Measurements from ENCODE around the gene SCAF4.

DNA sequence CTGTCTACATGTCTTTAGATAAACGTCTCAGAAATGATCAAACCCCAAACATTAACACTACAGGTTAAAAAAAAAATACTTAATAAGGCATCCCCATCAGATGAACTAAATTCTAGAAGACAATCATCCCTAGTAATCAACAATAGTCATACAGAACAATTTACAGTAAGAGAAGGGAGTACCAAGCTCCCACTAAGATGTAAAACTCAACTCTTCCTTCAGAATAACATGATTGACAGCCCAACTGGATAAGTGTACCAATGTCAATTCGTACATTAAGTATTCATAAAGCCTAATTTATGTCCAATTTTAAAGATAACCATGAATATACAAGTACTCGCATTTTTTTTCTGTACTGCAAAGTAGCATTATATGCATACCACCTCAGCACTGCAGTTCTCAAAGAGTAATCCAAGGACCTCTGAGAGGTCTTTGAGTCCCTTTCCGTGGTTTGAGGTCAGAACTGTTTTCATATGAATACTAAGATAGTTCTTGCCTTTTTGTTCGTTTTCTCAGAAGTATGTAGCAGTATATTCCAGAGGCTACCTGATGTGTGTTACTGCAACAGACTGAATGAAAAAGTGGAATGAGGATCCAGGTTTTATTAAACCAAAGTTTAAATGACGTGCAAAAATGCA lies 6.6 kb downstream of the SCAF4 start:
- TF ChIP-seq TAF1 (conservative IDR thresholded peaks at IDR 0.05), result no peak
- no peak for TF ChIP-seq GABPA (IDR thresholded peaks at IDR 0.05 in 1 of 2, conservative IDR thresholded peaks at IDR 0.05 in 1 of 2)
- no peak for TF ChIP-seq ATF3 (IDR thresholded peaks at IDR 0.05)
- TF ChIP-seq CTCF (IDR thresholded peaks at IDR 0.05; ENCODE audit: low read depth, low read length, missing input control), result no peak
- no peak for TF ChIP-seq NR2F2 (IDR thresholded peaks at IDR 0.05)
- TF ChIP-seq RXRA (IDR thresholded peaks at IDR 0.05), result no peak
- TF ChIP-seq, protein P1, sequence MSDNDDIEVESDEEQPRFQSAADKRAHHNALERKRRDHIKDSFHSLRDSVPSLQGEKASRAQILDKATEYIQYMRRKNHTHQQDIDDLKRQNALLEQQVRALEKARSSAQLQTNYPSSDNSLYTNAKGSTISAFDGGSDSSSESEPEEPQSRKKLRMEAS (IDR thresholded peaks at IDR 0.05), result no peak
- TF ChIP-seq EGR1 (IDR thresholded peaks at IDR 0.05; ENCODE audit: low read depth in 2 of 2), result no peak
